HepG2 (cell line): Measurements from ENCODE around the gene SPRTN. TPM values are rescaled to one million over a fixed set of nuclear protein-coding genes. Genes with fewer than 3 reads are reported as not detected.

Experiments
- AKAP8 ChIP-seq: sonication (generic); formaldehyde crosslinking; IDR thresholded peaks from 2 replicates; pipeline ENCODE4 v1.5.1; 2020; ENCODE audit warnings: mild to moderate bottlenecking, missing genetic modification reagents
- CENPT ChIP-seq: sonication (generic); formaldehyde crosslinking; IDR thresholded peaks from 2 replicates; pipeline ENCODE4 v1.8.0; 2022; ENCODE audit warnings: low read depth, mild to moderate bottlenecking, moderate library complexity, missing genetic modification reagents
- ELF1 ChIP-seq: sonication (generic); formaldehyde crosslinking; IDR thresholded peaks from 2 replicates; pipeline ENCODE4 v1.4.0; 2020; ENCODE audit warnings: missing genetic modification reagents
- GFI1 ChIP-seq: sonication (generic); formaldehyde crosslinking; IDR thresholded peaks from 2 replicates; pipeline ENCODE4 v1.5.0; 2020; ENCODE audit warnings: missing genetic modification reagents, mild to moderate bottlenecking, borderline replicate concordance
- HNF1B ChIP-seq: sonication (generic); formaldehyde crosslinking; IDR thresholded peaks from 2 replicates; pipeline ENCODE4 v1.5.1; 2020; ENCODE audit warnings: mild to moderate bottlenecking, moderate library complexity, missing genetic modification reagents
- ISL2 ChIP-seq: sonication (generic); formaldehyde crosslinking; IDR thresholded peaks from 2 replicates; pipeline ENCODE4 v1.5.0; 2020; ENCODE audit warnings: missing genetic modification reagents
- KDM2A ChIP-seq: sonication (generic); formaldehyde crosslinking; IDR thresholded peaks from 2 replicates; pipeline ENCODE4 v1.4.0; 2020; ENCODE audit warnings: low read depth, missing genetic modification reagents, borderline replicate concordance
- KMT2A ChIP-seq: sonication (generic); formaldehyde crosslinking; IDR thresholded peaks from 2 replicates; pipeline ENCODE4 v1.4.0; 2020; ENCODE audit warnings: missing genetic modification reagents
- MAFF ChIP-seq: IDR thresholded peaks from 2 replicates; pipeline ENCODE4 v1.6.1; 2011; ENCODE audit warnings: low read depth, low read length, improper control_type of control experiment
- MNT ChIP-seq: fragments of 450-650 bp; IDR thresholded peaks from 2 replicates; pipeline ENCODE4 v1.6.1; 2016
- NR2C2 ChIP-seq: sonication (generic); formaldehyde crosslinking; IDR thresholded peaks from 2 replicates; pipeline ENCODE4 v1.4.0; 2020; ENCODE audit warnings: missing genetic modification reagents, mild to moderate bottlenecking, moderate library complexity, borderline replicate concordance
- PHF8 ChIP-seq: sonication (generic); formaldehyde crosslinking; IDR thresholded peaks from 2 replicates; pipeline ENCODE4 v1.5.0; 2020; ENCODE audit warnings: missing genetic modification reagents
- PTBP1 ChIP-seq: fragments of 200-400 bp; formaldehyde crosslinking; IDR thresholded peaks from 2 replicates; pipeline ENCODE4 v1.6.1; 2018; ENCODE audit warnings: low read length, low read depth; ENCODE audit not compliant: poor library complexity, severe bottlenecking
- SOX6 ChIP-seq, 2 experiments: fragments of 450-650 bp in 1 of 2; sonication (generic) in 1 of 2; formaldehyde crosslinking in 1 of 2; IDR thresholded peaks; 2 replicates each; pipeline versions ENCODE4 v1.4.0 to v1.6.1; 2017 to 2020; ENCODE audit warnings: antibody characterized with exemption in 1 of 2, mild to moderate bottlenecking in 1 of 2, missing genetic modification reagents in 1 of 2
- TAF1 ChIP-seq: sonication (generic); formaldehyde crosslinking; IDR thresholded peaks from 2 replicates; pipeline ENCODE4 v1.4.0; 2020; ENCODE audit warnings: missing genetic modification reagents
- TBX2 ChIP-seq: sonication (generic); formaldehyde crosslinking; IDR thresholded peaks from 2 replicates; pipeline ENCODE4 v1.5.0; 2020; ENCODE audit warnings: missing genetic modification reagents, mild to moderate bottlenecking, borderline replicate concordance
- TFDP1 ChIP-seq: IDR thresholded peaks from 2 replicates; pipeline ENCODE4 v1.6.1; 2016; ENCODE audit warnings: missing compliant biosample characterization, missing genetic modification reagents, borderline replicate concordance
- TRIM24 ChIP-seq: sonication (generic); formaldehyde crosslinking; IDR thresholded peaks from 2 replicates; pipeline ENCODE4 v1.8.0; 2022; ENCODE audit warnings: mild to moderate bottlenecking, missing genetic modification reagents
- ZBTB38 ChIP-seq: sonication (generic); formaldehyde crosslinking; IDR thresholded peaks from 2 replicates; pipeline ENCODE4 v1.5.1; 2020; ENCODE audit warnings: mild to moderate bottlenecking, missing genetic modification reagents
- ZNF451 ChIP-seq: sonication (generic); formaldehyde crosslinking; IDR thresholded peaks from 2 replicates; pipeline ENCODE4 v1.5.0; 2020; ENCODE audit warnings: mild to moderate bottlenecking, missing genetic modification reagents
- ZNF709 ChIP-seq: sonication (generic); formaldehyde crosslinking; IDR thresholded peaks from 2 replicates; pipeline ENCODE4 v1.5.0; 2020; ENCODE audit warnings: mild to moderate bottlenecking, missing genetic modification reagents
- polyA plus RNA-seq, 8 experiments: library from polyadenylated mRNA; depleted of rRNA in 3 of 8; stranded (reverse) in 7 of 8; unstranded in 1 of 8; fragments of >200 nt; fragmentation: Illumina TruSeq in 4 of 8; extraction: Trizol in 4 of 8; gene quantifications; 2 replicates each; pipeline versions ENCODE4 v1.2.1 to v1.2.3, GENCODE V29; 2011 to 2016; ENCODE audit warnings: low read depth in 4 of 8, missing spikeins in 1 of 8, mixed read lengths in 1 of 8; ENCODE audit not compliant: insufficient read depth in 1 of 8
- total RNA-seq, 5 experiments: library from RNA; depleted of rRNA; stranded (reverse); fragments of >200 nt; fragmentation: Illumina TruSeq; extraction: Trizol; gene quantifications; 2 replicates each; pipeline ENCODE4 v1.2.3, GENCODE V29; 2016; ENCODE audit warnings: low read depth in 1 of 5
- TF ChIP-seq, protein P1 (sequence below): sonication (generic); formaldehyde crosslinking; IDR thresholded peaks from 2 replicates; pipeline ENCODE4; 2020; ENCODE audit warnings: missing genetic modification reagents, mild to moderate bottlenecking, borderline replicate concordance

The SPRTN gene
- total and polyA plus RNA-seq, 2 of the 13 experiments (the other 11 are each of a cell fraction or from before 2014, with no cell fraction given), result 4.2 to 15.2 TPM

- TF ChIP-seq MNT, result no peak; the same call in 1 of the 2 replicates
- 0 out of 2 replicates have a peak, but pooled peaks have one; percentile 12 for TF ChIP-seq ISL2 (CRISPR knock-in tag)
- TF ChIP-seq HNF1B (CRISPR knock-in tag), result peak; percentile 90
- TF ChIP-seq SOX6 (IDR thresholded peaks at IDR 0.05), result no peak
- peak; percentile 57; the same call in 1 of the 2 replicates for TF ChIP-seq SOX6 (CRISPR knock-in tag; IDR thresholded peaks at IDR 0.05)
- TF ChIP-seq GFI1 (CRISPR knock-in tag), result no peak; the same call in 1 of the 2 replicates
- TF ChIP-seq TBX2 (CRISPR knock-in tag), result peak; percentile 52
- 0 out of 2 replicates have a peak, but pooled peaks have one; percentile 28 for TF ChIP-seq ZBTB38
- no peak for TF ChIP-seq CENPT (CRISPR knock-in tag)
- TF ChIP-seq KMT2A (CRISPR knock-in tag), result peak; percentile 91; the same call in 1 of the 2 replicates
- peak; percentile 66; the same call in 1 of the 2 replicates for TF ChIP-seq ZNF451 (CRISPR knock-in tag)
- TF ChIP-seq, protein P1, sequence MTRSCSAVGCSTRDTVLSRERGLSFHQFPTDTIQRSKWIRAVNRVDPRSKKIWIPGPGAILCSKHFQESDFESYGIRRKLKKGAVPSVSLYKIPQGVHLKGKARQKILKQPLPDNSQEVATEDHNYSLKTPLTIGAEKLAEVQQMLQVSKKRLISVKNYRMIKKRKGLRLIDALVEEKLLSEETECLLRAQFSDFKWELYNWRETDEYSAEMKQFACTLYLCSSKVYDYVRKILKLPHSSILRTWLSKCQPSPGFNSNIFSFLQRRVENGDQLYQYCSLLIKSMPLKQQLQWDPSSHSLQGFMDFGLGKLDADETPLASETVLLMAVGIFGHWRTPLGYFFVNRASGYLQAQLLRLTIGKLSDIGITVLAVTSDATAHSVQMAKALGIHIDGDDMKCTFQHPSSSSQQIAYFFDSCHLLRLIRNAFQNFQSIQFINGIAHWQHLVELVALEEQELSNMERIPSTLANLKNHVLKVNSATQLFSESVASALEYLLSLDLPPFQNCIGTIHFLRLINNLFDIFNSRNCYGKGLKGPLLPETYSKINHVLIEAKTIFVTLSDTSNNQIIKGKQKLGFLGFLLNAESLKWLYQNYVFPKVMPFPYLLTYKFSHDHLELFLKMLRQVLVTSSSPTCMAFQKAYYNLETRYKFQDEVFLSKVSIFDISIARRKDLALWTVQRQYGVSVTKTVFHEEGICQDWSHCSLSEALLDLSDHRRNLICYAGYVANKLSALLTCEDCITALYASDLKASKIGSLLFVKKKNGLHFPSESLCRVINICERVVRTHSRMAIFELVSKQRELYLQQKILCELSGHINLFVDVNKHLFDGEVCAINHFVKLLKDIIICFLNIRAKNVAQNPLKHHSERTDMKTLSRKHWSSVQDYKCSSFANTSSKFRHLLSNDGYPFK (CRISPR knock-in tag), result peak; percentile 77; the same call in 1 of the 2 replicates
- TF ChIP-seq PTBP1, result peak; percentile 14
- TF ChIP-seq TFDP1 (CRISPR knock-in tag), result peak; percentile 1; the same call in 1 of the 2 replicates
- TF ChIP-seq ELF1 (CRISPR knock-in tag), result peak; percentile 100
- peak; percentile 65; the same call in 1 of the 2 replicates for TF ChIP-seq PHF8 (CRISPR knock-in tag)
- 0 out of 2 replicates have a peak, but pooled peaks have one; percentile 70 for TF ChIP-seq ZNF709 (CRISPR knock-in tag)
- no peak for TF ChIP-seq TRIM24
- TF ChIP-seq AKAP8 (CRISPR knock-in tag), result no peak
- TF ChIP-seq TAF1 (CRISPR knock-in tag), result peak; percentile 94
- TF ChIP-seq MAFF, result peak; percentile 93; the same call in 1 of the 2 replicates
- peak; percentile 21; the same call in 1 of the 2 replicates for TF ChIP-seq KDM2A (CRISPR knock-in tag)
- peak; percentile 29; the same call in 1 of the 2 replicates for TF ChIP-seq NR2C2 (CRISPR knock-in tag)
Observed at GRCh38 chr1:231337472-231338269, 422 bp upstream of the SPRTN start, which contains the start of gene EXOC8 (continued).
